K562 (cell line): Measurements from ENCODE around the gene PERP.

ENCODE experiments used
- CCAR2 ChIP-seq: fragments of 200-400 bp; formaldehyde crosslinking; IDR thresholded peaks from 2 replicates; pipeline ENCODE4 v1.6.1; 2017; ENCODE audit warnings: mild to moderate bottlenecking, low read depth, low read length
- E2F1 ChIP-seq: sonication (generic); formaldehyde crosslinking; IDR thresholded peaks from 2 replicates; pipeline ENCODE4 v1.8.1; 2023; ENCODE audit warnings: mild to moderate bottlenecking, missing genetic modification reagents, moderate library complexity
- EGR1 ChIP-seq: fragments of 450-650 bp; conservative IDR thresholded peaks from 2 replicates; pipeline ENCODE4 v1.6.1; 2017; ENCODE audit warnings: mild to moderate bottlenecking
- MCM2 ChIP-seq: fragments of 450-650 bp; IDR thresholded peaks from 2 replicates; pipeline ENCODE4 v1.6.1; 2017; ENCODE audit warnings: low read depth, mild to moderate bottlenecking
- POLR2A ChIP-seq: fragments of 450-650 bp; conservative IDR thresholded peaks from 2 replicates; pipeline ENCODE4 v1.6.1; 2016
- RCOR1 ChIP-seq, 2 experiments: IDR thresholded peaks; 2 replicates each; pipeline ENCODE4 v1.6.1; 2012; ENCODE audit warnings: low read depth in 2 of 2, low read length in 2 of 2, borderline replicate concordance in 1 of 2, improper control_type of control experiment in 1 of 2
- ZKSCAN1 ChIP-seq: fragments of 150-350 bp; IDR thresholded peaks from 2 replicates; pipeline ENCODE4 v1.6.1; 2016; ENCODE audit warnings: low read depth, low read length

GRCh38 chr6:138085839-138086222 is 21.4 kb downstream of the PERP start:
- TF ChIP-seq E2F1 (no peak), RCOR1 (IDR thresholded peaks at IDR 0.05; ENCODE audit: borderline replicate concordance in 1 of 2, low read depth in 2 of 2, low read length in 2 of 2) (no peak), MCM2 (no peak), CCAR2 (no peak), POLR2A (no peak), EGR1 (no peak), ZKSCAN1 (no peak)
